ENCODE results near the gene SLC39A3.
"Not testable (repeated sequence)": the region's sequence is repeated elsewhere in the genome, so short reads cannot be mapped to it uniquely, and the experiment has no call there.

The SLC39A3 gene

DNA sequence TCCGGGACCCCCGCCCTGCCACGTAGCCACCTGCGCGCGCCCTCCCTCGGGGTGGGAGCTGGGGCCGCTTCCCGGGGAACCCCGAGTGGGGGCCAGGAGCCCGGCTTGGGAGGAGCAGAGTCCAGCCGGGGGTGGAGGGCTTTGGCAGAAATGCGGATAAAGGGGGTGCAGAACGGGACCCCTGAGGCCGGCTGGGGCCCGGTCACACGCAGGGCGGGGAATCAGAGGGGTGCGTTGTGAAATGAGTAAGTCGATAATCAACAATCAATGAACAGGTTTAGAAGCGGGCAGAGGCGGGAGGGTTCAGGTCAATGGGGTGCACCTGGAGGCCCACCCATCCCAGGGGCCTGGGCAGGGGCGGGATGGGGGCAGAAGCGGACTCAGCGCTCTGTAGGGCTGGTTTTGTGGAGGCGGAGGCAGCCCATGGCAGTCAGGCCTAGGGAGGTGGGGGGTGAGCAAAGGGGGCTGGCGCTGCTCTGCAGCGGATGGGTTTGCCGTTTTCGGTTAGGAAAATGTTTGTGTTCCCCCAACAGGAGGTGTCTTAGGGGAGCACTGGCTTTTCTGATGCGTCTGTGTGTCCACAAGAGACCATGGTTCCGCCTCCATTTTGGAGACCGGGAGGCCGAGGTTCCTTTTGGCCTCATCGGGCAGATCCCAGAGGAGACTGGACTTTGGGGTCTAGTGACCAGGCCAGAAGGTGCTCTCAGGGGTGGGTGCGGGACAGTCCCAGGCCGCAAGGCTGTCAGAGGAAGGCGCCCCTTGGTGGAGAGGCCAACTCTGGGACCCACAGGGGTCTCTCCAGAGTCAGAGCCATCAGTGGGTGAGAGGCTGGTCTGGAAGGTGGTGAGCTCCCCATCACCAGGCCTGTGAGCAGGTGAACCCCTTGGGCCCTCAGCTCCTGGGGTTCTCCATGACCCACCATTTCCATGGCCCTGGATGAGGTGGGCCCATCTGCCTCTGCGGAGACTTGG, 18.0 kb downstream of the SLC39A3 start:
- DNase-seq, result no peak

DNA sequence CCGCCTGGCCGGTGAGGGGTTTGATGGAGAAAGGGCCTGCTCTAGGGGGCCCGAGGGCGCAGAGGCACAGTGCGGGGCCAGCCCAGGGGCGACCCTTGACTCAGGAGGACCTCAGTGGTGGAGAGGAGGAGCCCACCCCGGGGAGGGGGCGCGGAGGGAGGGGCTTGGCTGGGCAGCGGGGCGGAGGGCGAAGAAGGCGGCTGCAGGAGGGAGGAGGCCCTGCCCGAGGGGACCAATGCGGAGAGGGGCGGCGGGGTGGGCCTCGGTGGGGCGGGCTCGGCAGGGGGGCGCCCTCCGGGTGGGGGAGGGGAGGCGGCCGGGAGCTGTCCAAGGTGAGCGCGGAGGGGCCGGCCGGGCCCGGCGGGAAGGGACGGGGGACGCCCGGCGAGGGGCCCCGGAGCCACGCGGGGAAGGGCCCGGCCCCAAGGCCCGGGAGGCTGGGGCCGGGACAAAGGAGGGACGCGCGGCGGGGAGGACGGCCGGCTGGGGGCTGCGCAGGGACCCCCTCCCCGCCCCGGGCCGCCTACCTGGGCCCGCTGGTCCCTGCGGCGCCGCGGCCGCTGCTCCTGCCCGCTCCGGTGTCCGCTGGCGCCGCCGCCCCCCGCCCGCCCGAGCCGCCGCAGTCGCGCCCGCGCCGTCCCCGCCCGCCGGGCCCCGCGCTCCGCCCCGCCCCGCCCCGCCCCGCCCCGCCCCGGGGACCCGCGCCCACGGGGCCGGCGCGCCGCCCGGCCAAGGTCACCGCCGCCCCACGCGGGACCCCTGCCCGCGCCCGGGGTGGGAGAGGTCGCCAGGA, 18.8 kb downstream of the SLC39A3 start, which contains the start of gene DIRAS1:
Gene DIRAS1, minus strand, starts transcription at position 596 of the 793 bp plus-strand sequence. CDS start 3,566 bp downstream, outside the sequence.
- DNase-seq, result no peak

DNA sequence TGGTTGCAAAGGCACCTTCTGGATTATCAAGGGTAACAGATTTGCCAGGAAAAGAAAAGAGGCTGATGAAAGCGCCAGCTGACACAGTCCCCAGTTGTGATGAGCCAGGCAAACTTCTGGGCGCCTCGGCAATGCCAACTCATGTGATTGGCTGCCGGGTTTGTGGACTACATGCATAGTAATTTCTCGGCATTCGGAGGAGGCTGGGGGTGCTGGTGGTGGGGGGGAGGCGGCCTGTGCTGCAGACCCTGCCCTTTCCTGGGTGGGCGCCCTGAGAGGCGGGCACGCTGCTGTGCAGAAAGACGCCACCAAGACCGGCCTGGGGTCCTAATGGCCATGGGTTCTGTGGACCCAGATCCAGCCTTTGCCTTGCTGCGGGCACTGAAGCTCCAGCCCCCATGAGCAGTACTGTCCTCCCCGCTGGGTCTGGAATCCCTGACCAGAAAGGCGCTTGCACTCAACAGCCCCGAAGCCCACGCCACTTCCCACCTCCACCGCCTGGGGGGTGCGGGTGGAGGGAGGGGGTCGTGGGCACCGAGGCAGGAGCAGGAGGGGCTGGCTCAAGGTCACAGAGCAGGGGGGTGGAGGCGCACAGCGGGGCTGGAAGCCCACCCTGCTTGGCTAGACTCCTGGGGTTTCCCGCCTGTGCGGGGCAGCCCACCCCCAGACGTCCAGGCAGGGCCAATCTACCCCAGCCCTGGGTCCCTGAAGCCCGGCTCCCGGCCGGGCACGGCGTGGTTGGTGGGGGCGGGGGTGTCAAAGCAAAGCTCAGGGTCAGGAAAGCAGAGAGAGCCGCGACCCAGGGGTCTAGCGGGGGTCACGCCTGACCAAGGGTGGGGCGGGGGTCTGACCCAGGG, 19.7 kb downstream of the SLC39A3 start:
- DNase-seq, result no peak

DNA sequence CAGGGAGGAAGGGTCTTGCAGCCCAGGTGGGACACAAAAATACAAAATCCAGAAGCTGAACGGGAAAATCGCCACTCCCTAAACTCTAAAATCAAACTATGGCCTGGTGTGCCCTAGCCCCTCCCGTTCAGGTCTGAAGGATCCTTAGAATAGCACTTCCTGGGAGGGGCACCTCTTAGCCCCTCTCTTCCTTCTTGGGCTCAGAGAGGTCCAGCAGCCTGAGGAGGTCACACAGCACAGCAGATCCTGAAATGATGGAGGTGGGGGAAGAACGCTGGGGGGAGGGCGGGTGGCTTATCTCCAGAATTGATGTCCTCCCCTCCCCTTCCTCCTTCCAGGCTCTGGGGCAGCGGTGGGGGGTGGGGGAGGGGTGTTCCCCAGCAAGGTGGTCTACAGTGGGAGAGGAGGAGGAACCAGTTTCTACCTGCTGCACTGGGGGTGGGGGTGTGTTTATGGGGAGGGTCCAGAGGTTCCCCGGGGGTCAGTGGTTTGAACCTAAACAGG, 20.5 kb downstream of the SLC39A3 start:
- no peak for DNase-seq

DNA sequence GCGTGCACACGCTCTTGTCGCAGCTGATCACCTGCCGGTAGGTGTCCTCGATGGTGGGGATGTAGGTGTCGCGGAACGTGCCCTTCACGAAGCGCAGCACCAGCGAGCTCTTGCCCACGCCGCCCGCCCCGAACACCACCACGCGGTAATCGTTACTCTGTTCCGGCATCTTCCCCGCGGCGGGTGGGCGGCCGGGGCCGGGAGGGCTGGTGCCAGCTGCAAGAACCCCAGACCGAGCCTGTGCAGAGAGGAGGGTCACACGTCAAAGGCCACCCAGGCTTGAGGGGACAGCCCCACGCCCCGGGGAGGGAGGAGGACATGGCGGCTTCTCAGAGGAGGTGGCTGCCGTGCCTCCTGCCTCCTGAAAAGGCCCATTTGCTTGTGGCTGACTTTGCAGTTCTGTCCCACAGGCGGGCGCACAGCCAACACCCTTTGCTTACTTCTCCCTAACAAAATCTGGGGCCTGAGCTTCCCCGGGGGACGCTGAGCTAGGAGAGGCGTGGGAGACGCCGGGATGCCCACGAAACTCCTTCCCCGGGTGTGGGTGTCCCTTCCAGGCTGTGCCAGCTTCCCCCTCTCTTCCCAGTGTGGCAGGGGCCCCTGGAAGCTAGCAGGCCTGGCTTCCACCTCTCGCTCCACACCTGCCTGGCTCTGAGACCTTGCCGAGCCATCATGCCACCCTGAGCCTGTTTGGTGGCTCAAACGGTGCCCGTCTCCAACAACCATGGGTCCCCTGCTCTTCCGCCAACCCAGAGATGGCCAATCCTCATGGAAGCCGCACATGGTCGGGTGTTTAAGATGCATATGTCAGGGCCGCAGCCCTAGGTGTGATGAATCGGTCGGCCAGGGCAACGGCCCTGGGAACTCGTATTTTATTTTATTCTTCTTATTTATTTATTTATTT, 21.9 kb downstream of the SLC39A3 start:
- no peak for DNase-seq

DNA sequence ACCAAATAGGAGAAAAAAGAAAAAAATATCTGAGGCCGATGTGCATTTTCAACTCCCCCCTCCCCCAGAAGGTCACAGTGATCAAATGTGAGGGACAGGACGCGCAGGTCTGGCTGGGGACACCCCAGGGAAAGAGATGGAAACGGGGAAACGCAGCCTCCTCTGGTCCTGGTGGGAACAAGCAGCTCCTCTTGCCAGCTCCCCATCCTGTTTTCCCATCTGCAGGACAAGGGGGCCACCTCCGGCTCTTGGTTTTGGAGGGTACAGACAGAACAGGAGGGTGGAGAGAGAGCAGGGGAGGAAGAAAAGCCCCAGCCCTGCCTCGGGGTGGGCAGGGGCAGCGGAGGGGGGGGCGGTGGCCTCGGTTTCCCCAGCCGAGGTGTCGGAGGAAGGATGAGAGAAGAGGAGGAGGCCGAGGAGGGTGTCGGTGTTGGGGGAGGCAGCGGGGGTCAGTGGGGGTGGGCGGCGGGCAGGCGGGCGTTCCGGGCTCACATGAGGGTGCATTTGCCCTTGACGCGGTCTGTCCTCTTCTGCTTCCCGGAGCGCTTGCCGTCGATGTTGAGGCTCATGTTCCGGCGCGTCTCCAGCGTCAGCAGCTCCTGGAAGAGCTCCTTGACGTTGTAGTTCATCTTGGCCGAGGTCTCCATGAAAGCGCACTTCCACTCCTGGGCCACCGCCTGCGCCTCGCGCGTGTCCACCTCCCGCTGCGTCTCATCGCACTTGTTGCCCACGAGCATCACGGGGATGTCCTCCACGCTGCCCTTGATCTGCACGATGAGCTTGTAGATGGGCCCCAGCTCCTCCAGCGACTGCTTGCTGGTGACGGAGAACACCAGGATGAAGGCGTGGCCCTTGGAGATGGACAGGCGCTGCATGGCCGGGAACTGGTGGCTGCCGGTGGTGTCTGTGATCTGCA, 22.8 kb downstream of the SLC39A3 start:
- no peak for DNase-seq

DNA sequence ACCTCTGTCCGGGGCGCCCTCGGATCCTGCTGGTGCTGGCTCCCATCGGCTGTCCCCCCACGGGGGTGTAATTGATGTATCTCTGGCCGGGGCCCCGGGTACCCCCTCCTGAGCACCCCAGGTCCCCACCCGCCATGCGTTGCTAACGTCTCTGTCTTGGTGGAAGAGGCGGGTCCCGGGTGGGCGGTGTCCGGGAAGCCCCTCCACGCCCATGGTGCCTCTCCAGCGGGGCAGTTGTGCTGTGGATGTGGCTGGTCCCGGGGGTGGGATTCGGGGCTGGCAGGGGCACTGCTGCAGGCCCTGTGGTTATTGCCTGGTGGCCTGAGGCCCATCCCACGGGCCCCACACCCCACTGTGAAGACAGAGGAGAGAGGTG, 23.6 kb downstream of the SLC39A3 start:
- no peak for DNase-seq

DNA sequence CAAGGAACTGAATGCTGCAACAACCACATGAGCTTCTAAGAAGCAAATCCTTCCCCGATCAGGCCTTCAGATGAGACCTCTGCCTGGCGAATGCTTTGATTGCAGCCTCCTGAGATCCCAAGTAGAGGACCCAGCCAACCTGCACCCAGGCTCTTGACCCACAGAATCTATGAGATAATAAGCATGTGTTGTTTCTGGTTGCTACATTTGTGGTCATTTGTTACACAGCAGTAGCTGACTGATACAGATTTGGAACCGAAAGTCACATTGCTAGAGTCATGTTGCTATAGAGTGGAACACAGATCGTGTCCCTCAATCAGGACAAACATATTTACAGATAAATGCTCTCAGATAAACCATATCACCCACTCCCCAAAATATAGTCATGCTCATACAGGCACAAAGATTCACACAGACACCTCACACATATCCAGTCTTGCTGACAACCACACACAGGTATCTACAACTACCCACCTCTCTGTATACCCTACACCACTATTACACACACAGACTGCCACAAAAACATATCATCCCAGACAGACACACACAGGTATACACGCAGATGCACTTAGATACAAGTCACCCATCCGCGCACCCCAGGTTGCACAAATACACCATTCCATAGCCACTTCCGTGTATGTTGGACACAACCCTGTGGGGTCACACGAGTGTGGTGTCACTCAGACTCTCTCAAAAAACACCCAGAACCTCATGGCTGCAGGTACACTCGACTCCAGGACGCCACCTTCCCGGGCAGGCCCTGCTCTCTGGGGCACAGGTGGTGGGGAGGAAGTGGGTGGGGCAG, 24.1 kb downstream of the SLC39A3 start:
- no peak for DNase-seq

DNA sequence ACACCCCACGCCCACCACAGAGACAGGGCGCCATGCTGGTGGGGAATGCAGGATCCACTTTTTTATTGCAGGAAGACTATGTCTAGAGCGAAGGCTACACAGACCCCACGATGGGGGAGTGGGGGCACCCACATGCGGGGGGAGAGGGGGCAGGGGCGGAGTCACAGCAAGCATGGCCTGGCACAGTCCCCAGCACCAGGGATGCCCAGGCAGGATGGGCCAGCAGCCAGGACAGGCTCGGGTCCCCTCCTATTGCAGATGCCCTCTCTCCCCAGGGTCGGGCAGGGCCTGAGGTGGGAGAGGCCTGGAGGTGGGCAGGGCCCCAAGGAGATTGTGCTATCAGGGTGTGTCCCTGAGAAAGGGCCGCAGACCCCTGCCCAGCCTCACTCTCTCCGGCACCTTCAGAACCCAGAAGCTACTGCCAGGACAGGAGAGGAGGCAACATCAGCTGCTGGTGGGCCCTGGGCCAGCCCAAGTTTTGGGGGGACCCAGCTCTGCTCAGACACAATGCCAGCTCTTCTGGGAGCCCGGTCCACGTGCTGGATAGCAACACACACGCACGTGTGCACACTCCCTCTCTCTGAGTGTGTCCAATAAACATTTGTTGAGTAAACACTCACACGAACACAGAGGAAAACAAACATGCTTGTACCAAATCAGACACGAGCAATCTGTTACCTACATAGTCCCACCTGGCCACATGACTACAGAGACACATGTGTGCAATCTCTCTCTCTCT, 25.1 kb downstream of the SLC39A3 start:
- no peak for DNase-seq

DNA sequence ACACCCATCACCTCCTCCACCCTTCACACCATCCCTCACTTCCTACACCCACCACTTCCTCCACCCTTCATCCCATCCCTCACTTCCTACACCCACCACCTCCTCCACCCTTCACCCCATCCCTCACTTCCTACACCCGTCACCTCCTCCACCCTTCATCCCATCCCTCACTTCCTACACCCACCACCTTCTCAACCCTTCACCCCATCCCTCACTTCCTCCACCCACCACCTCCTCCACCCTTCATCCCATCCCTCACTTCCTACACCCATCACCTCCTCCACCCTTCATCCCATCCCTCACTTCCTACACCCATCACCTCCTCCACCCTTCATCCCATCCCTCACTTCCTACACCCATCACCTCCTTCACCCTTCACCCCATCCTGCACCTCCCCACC, 25.7 kb downstream of the SLC39A3 start:
- DNase-seq, result not testable (repeated sequence)

DNA sequence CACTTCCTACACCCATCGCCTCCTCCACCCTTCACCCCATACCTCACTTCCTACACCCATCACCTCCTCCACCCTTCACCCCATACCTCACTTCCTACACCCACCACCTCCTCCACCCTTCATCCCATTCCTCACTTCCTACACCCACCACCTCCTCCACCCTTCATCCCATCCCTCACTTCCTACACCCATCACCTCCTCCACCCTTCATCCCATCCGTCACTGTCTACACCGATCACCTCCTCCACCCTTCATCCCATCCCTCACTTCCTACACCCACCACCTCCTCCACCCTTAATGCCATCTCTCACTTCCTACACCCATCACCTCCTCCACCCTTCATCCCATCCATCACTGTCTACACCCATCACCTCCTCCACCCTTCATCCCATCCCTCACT, 26.6 kb downstream of the SLC39A3 start:
- not testable (repeated sequence) for DNase-seq

DNA sequence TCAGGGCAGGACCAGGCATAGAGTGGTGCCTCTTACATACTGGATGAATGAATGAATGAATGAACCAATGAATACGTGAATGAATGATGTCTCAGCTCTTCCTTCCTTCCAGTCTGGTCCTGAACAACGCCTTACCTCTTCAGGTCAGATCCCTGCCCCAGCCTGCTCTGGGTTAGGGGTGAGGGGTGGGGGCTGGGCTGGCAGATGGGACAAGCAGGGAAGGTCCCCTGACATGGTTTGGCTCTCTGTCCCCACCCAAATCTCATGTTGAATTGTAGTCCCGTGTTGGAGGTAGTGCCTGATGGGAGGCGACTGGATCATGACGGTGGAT, 28.0 kb downstream of the SLC39A3 start:
- no peak for DNase-seq

DNA sequence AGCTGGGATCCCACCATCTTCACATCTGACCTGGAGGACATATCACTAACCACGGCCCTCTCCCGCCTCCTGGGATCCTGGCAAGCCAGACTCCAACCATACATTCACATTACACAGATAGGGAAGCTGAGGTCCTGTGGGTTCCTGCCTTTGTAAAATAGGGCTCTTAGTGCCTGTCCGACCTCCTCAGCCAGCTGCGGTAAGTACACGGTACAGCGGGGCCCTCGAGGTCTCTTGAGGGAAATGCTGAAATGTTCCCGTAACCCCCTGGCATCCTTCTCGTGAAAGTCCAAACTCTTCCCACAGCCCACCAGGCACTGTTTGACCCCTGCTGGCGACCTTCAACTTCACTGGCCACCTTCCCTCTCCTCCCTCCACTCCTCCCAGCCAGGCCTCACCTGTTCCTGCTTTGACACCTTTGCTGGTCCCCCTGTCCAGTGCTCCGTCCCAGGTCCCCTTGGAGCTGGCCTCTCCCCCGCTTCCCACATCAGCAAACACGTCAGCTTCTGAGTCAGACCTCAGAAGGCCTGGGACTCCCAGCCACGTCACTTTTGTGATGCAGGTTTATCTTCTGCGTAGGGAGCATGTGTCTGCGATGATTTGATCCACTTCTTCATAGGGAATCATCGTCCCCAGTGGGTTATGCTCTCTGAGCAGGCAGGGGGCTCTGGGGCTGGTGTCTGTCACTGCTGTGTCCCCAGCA, 28.5 kb downstream of the SLC39A3 start:
- no peak for DNase-seq

DNA sequence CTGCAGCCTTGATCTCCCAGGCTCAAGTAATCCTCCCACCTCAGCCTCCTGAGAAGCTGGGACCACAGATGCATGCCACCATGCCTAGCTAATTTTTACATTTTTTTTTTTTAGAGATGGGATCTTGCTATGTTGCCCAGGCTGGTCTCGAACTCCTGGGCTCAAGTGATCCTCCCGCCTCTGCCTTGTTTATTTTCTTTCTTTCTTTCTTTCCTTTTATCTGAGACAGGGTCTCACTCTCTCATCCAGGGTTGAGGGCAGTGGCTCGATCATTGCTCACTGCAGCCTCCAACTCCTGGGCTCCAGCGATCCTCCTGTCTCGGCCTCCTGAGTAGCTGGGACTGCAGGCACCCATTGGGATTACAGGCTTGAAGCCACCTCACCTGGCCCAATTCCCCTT, 33.6 kb downstream of the SLC39A3 start:
- DNase-seq, result no peak

DNA sequence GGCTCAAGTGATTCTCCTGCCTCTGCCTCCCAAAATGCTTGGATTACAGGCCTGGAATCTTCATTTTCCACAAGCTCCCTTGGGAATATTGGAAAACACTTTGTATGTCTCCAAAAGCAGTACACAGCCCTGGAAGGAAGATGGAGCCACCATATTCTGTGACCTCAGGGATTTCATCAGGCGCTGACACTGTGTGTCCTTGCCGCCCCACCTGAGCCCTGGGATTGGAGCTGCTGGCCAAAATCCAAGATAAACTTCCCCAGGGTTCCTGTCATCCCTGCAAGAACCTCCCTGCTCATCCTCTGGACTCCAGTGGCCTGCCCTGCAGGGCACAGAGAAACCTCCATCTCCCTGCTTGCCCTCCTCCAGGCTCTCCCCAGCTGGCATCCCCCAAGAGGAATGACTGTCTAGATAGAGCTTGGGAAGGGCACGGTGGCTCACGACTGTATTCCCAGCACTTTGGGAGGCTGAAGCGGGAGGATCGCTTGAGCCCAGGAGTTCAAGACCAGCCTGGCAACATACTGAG, 36.1 kb downstream of the SLC39A3 start:
- no peak for DNase-seq

DNA sequence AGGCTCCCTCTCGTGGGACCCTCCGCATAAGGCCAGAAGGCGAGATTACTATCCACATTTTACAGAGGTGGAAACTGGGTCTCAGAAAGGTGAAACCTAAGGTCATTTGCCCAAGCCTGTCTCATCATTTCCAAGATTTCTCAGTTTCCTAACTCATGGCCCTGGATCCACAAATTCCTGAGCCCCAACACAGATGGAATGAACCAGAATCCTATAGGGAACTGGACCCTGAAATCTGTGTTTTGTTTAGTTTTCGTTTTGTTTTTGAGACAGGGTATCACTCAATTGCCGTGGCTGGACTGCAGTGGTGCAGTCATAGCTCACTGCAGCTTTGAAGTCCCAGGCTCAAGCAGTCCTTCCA, 36.8 kb downstream of the SLC39A3 start:
- DNase-seq, result no peak

DNA sequence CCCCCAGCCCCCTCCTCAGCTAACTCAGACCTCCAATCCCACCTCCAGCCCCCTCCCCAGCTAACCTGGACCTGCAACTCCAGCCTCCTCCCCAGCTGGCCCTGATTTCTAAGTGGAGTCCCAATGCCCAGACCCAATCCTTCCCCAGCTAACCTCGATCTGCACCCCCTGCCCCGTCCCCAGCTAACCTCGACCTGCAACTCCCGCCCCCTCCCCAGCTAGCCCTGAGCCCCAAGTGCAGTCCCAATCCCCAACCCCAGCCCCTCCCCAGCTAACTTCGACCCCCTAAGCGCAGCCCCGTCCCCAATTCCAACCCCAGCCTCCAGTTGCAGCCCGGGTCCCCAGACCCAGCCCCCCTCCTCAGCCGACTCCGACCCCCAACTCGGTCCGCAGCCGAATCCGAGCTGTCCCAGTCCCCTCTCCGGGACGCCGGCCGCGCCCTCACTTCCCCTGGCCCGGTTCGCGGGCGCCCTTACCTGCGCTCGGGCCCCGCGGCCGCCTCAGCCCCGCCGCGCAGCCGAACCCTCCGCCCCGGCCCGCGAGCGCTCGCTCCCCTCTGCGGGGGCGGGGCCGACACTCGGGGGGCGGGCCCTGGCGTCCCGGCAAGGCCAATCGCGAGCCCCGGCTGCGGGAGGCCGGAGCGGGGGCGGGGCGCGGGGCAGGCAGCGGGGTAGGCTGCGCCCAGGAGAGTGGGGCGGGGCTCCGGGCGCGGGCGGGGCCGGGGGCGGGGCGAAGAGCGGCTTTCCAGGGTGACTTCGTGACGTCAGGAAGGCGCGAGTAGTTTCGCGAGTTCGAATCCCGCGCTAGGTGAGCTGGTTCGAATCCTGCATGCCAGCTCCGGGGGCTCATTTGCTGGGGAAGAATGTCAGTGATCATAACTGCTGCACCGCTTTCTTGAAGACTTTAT, 37.4 kb downstream of the SLC39A3 start, which contains the start of gene GNG7:
Gene GNG7, minus strand, starts transcription at position 525 of the 907 bp plus-strand sequence. CDS start 182,006 bp downstream, outside the sequence.
- peak; percentile 95 for DNase-seq

All from activated CD8-positive, alpha-beta memory T cell treated with anti-CD3 and anti-CD28 coated beads, Interleukin-2, amount 50 U/mL, for 4 hours (primary cell).